Activated CD4-positive, alpha-beta T cell treated with anti-CD3 and anti-CD28 coated beads, Interleukin-2, amount 50 U/mL, for 48 hours (primary cell): ENCODE data around the gene FAM168A.

Experiments
- DNase-seq, 2 experiments: peaks; one replicate each; pipeline ENCODE4 v3.0.0-alpha.2; 2020

FAM168A gene

GRCh38 chr11:73420136-73420535 lies 177.8 kb downstream of the FAM168A start:
- DNase-seq = no peak

- no peak for DNase-seq
These were observed 181.1 kb downstream of the FAM168A start for GRCh38 chr11:73416786-73417185.

- DNase-seq = no peak
These were observed 181.9 kb downstream of the FAM168A start for GRCh38 chr11:73415854-73416615.

DNA sequence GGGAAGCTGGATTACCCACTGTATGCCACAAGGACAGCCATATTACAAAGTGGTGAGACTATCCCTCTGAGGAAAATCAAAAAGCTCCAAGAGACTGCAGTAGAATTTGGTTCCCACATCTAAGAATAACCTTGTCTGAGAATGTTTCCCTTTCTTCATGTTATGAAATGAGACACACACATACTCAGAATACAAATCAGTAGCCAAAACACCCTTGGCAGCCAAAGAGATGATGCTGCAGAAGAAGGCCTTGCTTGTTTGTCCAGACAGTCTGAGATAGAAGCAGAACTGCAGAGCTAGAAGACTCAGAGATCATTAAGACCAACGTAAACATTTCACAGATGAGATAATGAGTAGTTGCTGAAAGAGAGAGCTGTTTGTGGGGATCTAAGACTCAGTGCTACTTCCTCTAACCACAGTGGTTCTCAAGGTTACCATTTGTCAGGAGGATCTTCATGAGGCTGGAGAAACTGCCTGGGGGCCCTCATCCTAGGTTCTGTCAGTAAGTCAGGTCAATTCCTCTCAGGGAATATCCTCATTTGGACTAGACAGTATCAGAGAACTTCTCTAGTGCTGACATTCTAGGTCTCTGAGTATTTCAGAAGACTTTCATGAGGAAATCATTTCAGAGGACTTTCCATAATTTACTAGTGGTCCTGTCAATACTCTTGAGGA lies 182.8 kb downstream of the FAM168A start:
- DNase-seq = no peak

GRCh38 chr11:73413256-73413655 lies 184.7 kb downstream of the FAM168A start:
- no peak for DNase-seq

- no peak for DNase-seq
These were observed 185.6 kb downstream of the FAM168A start for GRCh38 chr11:73412308-73412707.

- no peak for DNase-seq
These were observed 186.9 kb downstream of the FAM168A start for GRCh38 chr11:73411031-73411430.

DNA sequence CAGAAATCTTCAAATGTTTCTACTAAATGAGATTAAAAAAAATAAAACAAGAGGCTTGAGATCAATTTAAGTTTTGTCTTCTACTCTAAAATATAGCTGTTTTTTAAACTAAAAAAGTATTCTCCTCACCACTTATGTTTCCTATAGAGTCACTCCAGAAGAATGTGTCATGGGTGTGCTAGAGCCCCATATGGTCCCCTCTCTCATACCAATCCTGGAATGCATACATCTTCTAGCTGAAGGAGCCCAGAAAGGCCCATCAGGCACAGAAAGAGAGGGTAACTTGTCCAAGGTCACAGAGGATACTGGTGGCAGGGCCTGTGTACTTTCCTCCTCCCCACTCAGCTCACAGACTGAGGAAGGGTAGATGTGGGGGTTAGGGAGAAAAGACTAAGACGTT lies 187.3 kb downstream of the FAM168A start:
- DNase-seq = no peak

DNA sequence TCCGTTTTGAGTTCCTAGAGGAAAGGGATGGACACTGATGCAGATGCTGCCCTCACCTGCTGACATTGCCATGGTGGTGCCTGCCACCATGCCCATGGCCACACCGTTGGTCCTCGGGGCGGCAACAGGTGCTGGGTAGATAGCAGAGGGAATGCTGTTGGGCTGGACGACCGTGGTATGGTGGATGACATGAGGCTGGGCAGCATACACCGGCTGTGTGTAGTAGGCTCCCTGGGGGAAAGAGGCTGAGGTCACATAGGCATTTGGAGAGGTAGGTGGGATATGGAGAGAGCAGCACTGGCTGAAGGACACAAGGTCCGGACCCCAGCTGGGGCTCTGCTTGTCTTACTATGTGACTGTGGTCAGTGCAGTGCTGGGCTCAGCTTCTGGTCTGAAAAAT lies 188.5 kb downstream of the FAM168A start:
- no peak for DNase-seq

DNA sequence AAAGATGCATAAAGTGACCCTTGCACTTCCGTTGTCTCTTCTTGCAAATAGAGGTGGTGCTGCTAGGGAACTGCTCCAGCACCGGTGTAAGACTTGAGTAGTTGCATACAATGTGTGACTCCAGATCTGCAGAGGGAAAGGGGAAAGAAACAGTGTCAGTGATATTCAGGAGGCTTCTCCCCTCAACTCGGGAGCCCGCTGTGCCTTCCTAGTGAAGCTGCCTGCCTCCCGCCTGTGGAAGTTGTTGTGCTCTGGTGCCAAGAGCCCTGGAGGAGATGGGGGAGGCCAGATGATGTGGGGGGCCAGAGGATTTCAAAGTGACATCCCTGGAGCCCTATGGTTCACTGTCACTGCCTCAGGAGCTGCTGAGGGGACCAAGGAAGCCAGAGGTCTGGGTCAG lies 191.3 kb downstream of the FAM168A start:
- DNase-seq = no peak

- no peak for DNase-seq
These were observed 191.8 kb downstream of the FAM168A start for GRCh38 chr11:73406131-73406530.

- DNase-seq = no peak
These were observed 192.8 kb downstream of the FAM168A start for GRCh38 chr11:73405146-73405510.

DNA sequence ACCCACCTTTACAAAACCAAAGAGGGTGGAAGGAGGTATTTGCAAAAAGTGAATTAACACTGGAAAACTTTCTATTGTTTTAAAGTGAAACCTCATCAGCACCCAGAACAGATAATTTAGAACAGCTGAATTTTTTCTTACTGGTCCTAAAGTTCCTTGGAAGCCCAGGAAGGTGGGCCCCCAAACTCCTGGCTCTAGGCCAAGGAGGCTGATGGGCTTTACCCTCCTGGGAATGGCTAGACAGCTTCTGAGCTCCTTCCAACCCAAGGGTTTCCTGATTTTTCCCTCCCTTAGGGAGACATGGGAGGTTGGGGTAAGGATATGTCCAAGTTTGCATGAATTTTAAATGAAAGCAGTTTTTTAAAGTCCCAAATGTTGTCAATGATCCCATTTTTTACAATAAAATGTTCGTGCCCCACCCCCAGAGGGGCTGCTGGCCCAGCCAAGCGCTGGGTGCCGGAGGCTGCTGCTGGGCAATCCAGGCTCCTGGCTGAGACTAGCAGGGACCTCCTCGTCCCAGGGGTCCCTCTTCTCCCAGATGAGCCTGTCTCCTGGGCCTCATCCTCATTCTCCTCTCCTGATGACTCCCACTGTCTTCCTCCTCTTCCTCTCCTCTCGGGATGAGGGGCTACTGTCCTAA lies 193.3 kb downstream of the FAM168A start:
- no peak for DNase-seq

DNA sequence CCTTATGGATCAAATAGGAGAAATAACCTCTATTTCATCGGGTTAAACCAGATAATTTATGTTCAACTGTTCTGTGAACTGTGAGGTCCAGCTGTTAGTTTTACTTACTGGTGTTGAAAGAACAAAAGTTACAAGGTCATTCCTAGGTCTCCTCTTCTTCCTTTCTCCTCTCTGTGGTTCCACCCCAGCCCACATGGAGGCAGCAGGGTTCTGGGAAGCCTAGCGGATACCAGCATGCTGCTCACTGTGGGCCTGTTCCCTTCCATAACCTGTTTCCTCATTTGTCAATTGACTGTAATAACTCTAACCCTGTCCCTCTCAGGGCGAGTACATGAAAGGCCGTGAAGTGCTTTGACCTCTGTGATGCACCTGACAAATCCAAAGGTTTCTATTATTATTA lies 193.9 kb downstream of the FAM168A start:
- no peak for DNase-seq

- DNase-seq = no peak
These were observed 194.4 kb downstream of the FAM168A start for GRCh38 chr11:73403541-73403940.

- peak in 1 of 2 experiments; percentile 23 for DNase-seq
These were observed 195.1 kb downstream of the FAM168A start for GRCh38 chr11:73402834-73403185.

GRCh38 chr11:73401924-73402833 lies 195.7 kb downstream of the FAM168A start:
- no peak for DNase-seq

GRCh38 chr11:73401217-73401923 lies 196.5 kb downstream of the FAM168A start:
- DNase-seq = no peak

DNA sequence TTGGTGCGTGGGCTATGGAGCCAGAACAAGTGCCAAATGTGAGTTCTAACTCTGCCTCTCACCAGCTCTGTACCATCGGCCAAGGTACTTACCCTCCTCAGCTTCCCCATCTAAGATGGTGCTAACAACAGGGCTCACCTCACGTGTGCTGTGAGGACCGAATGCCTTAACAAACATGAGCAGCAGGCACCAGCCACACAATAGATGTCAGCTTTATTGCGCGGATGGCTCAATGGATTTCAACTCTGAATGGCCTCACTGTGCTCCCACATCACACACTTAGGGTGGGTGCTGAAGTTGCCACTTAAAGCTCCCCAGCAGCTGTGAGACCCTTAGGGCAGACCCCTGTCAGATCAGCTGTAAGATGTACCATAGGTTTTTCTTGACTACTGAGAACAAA lies 197.6 kb downstream of the FAM168A start:
- DNase-seq = no peak

GRCh38 chr11:73399636-73400035 lies 198.3 kb downstream of the FAM168A start:
- no peak for DNase-seq

DNA sequence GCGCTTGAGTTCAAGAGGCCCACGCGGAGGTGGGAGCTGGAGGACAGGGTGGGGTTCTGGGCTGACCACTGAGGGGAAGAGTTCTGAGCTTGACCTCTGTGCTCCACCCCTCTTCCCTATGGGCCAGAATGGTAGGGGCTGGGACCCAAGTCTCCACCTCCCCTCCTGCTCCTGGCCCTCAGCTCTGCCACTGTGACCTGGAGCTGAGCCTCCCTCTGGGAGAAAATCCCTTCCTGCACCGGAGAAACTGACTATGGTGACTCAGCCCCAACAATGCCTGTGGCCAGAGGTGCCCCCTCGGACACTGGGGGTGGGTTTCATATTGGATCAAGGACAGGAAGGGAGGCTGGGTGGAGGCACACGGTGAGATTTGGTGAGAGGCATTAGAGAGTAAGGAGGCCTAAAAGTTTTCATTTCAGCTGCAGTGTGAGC lies 198.7 kb downstream of the FAM168A start:
- DNase-seq = no peak

DNA sequence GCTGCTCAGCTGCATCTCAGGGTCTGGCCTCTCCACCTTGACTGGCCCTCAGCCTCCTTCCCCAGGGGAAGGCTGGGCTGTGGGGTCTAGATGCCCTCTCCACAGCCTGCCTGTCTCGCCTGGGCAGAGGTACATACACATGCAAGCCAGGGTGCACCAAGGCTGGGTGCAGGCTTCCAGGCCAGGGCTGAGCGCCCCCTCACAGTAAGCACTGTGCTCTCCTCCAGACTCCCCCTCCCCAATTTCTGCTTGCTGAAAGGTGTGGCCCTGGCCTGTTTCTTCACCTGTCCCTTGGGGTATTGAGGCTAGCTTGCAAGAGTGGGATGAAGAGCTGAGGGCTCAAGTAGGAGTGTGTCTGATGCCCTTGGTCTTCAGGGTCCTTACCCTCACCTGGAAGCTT lies 199.2 kb downstream of the FAM168A start:
- DNase-seq = no peak
